22Rv1 (cell line): ENCODE measurements around the gene ATXN10.

ENCODE experiments used
- H3K27ac ChIP-seq: fragments of 450-650 bp; 2 replicates; pipeline ENCODE4 v1.5.1; 2017
- ZFX ChIP-seq: fragments of 450-650 bp; IDR thresholded peaks from 2 replicates; pipeline ENCODE4 v1.6.1; 2017; ENCODE audit warnings: antibody characterized with exemption, borderline replicate concordance
- TF ChIP-seq, protein P1 (sequence below): fragments of 450-650 bp; IDR thresholded peaks from 2 replicates; pipeline ENCODE4 v1.5.1; 2017; ENCODE audit warnings: mild to moderate bottlenecking

The ATXN10 gene

DNA sequence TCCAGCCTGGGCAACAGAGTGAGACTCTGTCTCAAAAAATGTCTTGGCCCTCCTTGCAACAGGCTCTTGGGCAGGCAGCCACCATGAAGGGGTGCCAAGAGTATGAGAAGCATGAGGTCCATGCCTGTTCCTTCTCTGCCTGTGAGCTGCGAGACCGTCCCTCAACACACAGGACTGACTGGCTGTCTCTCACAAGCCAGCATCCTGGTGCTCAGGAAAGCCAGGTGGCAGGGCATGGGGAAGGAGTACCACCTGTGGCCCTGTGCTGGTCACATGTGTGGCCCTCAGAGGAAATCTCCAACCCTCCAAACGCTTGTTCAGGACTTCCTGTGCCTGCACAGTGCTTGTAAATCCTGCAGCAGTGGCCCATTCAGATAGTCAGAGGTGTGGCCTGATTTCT is 83.2 kb downstream of the ATXN10 start:
- no peak overlapping the region for H3K27ac ChIP-seq
- no peak for TF ChIP-seq ZFX
- TF ChIP-seq, protein P1, sequence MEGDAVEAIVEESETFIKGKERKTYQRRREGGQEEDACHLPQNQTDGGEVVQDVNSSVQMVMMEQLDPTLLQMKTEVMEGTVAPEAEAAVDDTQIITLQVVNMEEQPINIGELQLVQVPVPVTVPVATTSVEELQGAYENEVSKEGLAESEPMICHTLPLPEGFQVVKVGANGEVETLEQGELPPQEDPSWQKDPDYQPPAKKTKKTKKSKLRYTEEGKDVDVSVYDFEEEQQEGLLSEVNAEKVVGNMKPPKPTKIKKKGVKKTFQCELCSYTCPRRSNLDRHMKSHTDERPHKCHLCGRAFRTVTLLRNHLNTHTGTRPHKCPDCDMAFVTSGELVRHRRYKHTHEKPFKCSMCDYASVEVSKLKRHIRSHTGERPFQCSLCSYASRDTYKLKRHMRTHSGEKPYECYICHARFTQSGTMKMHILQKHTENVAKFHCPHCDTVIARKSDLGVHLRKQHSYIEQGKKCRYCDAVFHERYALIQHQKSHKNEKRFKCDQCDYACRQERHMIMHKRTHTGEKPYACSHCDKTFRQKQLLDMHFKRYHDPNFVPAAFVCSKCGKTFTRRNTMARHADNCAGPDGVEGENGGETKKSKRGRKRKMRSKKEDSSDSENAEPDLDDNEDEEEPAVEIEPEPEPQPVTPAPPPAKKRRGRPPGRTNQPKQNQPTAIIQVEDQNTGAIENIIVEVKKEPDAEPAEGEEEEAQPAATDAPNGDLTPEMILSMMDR = no peak

DNA sequence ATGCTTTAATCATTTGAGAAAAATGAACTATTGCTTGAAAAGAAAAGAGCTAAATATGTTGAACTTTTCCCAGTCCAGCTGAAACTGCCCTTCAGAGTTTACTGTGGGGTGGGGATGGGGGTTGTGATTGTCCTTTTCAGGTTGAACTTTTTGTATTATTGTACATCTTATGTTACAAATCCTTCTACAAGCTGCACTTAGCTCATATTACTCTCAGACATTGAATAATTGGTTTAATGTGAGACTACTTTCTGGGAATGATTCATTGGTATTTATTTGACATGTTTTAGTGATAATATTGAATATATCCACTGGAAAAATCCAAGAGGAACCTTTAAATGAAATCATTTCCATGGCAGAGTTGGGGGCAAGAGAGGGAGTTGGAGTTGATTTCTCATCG is 84.9 kb downstream of the ATXN10 start:
- no peak overlapping the region for H3K27ac ChIP-seq

DNA sequence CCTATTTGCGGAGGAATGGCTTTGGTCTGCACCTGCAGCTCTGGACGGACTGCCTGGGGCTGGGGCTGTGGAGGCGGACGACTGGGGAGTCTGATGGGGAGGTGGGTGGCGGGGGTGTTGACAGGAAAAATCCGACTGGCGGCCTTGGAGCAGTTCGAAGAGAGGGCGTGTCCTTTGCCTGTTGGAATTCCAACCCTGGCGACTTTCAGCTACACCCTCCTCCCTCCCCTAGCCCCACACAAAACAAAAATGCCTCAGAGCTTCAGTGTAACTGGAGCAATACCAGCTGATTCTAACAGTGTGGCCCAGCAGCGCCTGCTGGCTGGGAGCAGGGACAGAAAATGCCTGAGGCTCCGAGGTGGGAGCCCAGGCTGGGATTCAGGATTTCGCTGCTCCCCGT is 85.4 kb downstream of the ATXN10 start:
- no peak overlapping the region for H3K27ac ChIP-seq
- TF ChIP-seq, protein P1 = no peak
- no peak for TF ChIP-seq ZFX

More for the DNA sequence above, 84.9 kb downstream of the ATXN10 start:
- TF ChIP-seq, protein P1 = no peak
- TF ChIP-seq ZFX = no peak

DNA sequence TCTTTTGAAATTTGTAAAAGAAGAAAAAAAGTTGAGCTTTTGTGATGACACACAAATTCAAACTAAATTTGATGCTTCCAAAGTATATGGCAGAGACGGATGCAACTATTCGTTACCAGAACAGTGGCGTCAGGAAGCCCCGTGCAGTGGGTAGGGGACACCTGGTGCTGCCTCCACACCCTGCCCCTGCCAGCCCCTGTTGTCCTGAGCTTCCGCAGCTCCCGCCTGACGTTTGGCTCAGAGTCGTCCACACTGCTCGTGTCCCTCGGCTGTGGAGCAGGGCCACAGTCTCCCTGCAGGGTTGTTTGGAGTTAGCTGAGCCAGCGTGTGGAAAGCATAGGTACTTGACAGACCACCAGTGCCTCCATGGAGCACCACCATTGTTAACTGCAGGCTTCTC is 86.3 kb downstream of the ATXN10 start:
- no peak for TF ChIP-seq ZFX
- TF ChIP-seq, protein P1 = no peak
- H3K27ac ChIP-seq = no peak overlapping the region

DNA sequence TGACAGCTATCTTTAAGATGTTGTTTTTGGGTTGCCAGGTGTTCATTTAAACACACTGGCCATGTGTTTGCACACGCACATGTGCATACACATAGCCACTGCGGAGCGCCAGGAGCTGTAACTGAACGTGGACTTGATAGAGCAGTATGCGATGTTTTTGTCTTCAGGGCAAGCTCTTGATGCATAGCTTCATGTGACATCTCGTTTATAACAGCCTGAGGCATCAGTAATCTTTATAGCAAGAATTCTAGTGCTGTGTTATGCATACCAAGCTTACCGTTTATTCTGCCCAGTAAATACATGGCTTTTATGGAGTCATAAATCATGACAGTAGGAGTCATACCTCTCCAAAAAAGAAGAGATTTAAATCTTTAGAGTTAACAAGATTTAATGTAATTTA is 87.0 kb downstream of the ATXN10 start:
- no peak overlapping the region for H3K27ac ChIP-seq
- TF ChIP-seq, protein P1 = no peak
- TF ChIP-seq ZFX = no peak

DNA sequence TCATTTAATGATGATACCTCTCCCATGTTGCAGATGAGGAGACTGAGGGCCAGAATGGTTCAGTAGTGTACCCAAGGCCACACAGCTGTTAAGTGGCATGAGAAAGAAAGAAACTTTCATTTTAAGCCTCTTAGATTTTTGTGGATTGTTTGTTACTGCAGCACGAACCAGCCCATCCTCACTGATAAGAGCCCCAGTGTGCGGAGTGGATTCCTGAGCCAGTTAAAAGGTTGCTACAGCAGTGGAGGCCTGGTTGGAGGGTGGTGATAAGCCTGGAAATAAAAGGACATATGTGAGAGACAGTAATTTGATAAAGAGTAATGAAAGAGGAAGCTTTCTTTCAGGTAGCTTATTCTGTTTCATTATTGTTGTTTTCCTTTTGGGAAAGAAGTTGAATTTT is 89.0 kb downstream of the ATXN10 start:
- TF ChIP-seq ZFX = no peak
- TF ChIP-seq, protein P1 = no peak
- no peak overlapping the region for H3K27ac ChIP-seq

DNA sequence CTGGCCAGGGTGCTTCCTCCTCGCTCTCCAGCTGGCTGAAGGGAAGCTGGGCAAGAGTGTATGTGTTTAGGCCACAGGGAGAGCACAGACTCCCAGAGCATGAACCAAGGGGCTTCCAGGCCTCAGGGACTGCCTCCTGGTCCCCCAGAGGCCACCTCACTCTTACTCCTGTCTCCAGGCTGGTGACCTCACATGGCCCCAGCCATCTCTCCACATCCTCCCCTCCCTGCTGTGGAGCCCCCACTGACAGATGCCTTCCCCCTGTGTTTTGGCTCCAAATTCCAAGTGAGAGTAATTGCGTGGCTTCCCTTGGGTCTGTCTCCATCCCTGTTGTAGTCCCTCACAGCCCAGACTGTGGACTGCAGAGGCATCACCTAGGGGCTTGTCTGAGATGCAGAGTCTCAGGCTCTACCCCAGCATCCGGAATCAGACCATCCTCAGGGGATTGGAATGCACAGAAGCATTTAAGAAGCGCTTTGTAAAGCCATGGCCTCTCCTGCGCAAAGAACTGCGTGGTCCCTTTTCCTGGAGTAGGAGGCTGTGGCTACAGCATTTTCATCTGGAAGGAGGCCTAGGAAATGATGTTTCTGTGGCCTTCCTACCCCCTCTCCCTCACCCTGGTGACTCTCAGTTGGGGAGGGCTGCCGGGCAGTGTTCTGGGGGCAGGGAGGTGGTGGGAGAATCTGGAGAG is 91.1 kb downstream of the ATXN10 start:
- H3K27ac ChIP-seq = no peak overlapping the region
- no peak for TF ChIP-seq ZFX
- TF ChIP-seq, protein P1 = no peak
